Liver (tissue), 9 donors: Measurements from ENCODE around the gene NDUFS5. TPM values are rescaled to one million over a fixed set of nuclear protein-coding genes. Genes with fewer than 3 reads are reported as not detected.

Experiments
- DNase-seq: peaks from one replicate; pipeline ENCODE4 v3.0.0-alpha.2; 2017; ENCODE audit warnings: low spot score
- H3K27ac ChIP-seq, 2 donors: one replicate each; pipeline ENCODE4 v1.7.0; 2013; ENCODE audit warnings: inconsistent platforms in 2 of 2, low read length in 2 of 2, control low read depth in 1 of 2, low read depth in 1 of 2, mild to moderate bottlenecking in 1 of 2
- H3K27me3 ChIP-seq, 4 donors: one replicate each; pipeline versions ENCODE4 v1.6.1 to v1.7.0; 2013; ENCODE audit warnings: low read length in 3 of 4, inconsistent platforms in 1 of 4, mild to moderate bottlenecking in 1 of 4, moderate library complexity in 1 of 4; ENCODE audit not compliant: control insufficient read depth in 4 of 4, insufficient read depth in 4 of 4
- H3K36me3 ChIP-seq, 4 donors: one replicate each; pipeline versions ENCODE4 v1.6.1 to v1.7.0; 2013; ENCODE audit warnings: low read length in 3 of 4, mild to moderate bottlenecking in 3 of 4, low read depth in 1 of 4, moderate library complexity in 1 of 4; ENCODE audit not compliant: control insufficient read depth in 4 of 4, insufficient read depth in 3 of 4
- H3K4me1 ChIP-seq, 4 donors: one replicate each; pipeline versions ENCODE4 v1.6.1 to v1.7.0; 2013; ENCODE audit warnings: low read length in 3 of 4, mild to moderate bottlenecking in 3 of 4, moderate library complexity in 1 of 4; ENCODE audit not compliant: control insufficient read depth in 4 of 4, insufficient read depth in 4 of 4
- H3K4me3 ChIP-seq, 3 donors: one replicate each; pipeline versions ENCODE4 v1.6.1 to v1.7.0; 2013; ENCODE audit warnings: low read length in 3 of 3, control low read depth in 1 of 3, low read depth in 1 of 3, mild to moderate bottlenecking in 1 of 3
- H3K9ac ChIP-seq, 2 donors: one replicate each; pipeline ENCODE4 v1.7.0; 2013; ENCODE audit warnings: low read length in 2 of 2, mild to moderate bottlenecking in 2 of 2, moderate library complexity in 2 of 2, control low read depth in 1 of 2, low read depth in 1 of 2
- H3K9me3 ChIP-seq, 4 donors: one replicate each; pipeline versions ENCODE4 v1.6.1 to v1.7.0; 2013; ENCODE audit warnings: low read length in 3 of 4; ENCODE audit not compliant: control insufficient read depth in 4 of 4
- CTCF ChIP-seq: fragments of 150-350 bp; IDR thresholded peaks from 2 replicates; pipeline ENCODE4 v1.5.1; 2017; ENCODE audit warnings: improper control_type of control experiment, low read depth, low read length; ENCODE audit not compliant: missing input control
- EGR1 ChIP-seq, 2 donors: IDR thresholded peaks; 2 replicates each; pipeline ENCODE4 v1.6.1; 2016 to 2018; ENCODE audit warnings: antibody characterized with exemption in 2 of 2, low read depth in 2 of 2
- FOXA1 ChIP-seq: IDR thresholded peaks from 2 replicates; pipeline ENCODE4 v1.6.1; 2016; ENCODE audit warnings: antibody characterized with exemption
- HNF4A ChIP-seq, 2 donors: conservative IDR thresholded peaks; 2 replicates each; pipeline ENCODE4 v1.6.1; 2016; ENCODE audit warnings: antibody characterized with exemption in 2 of 2, mild to moderate bottlenecking in 2 of 2
- JUND ChIP-seq, 2 donors: IDR thresholded peaks; 2 replicates each; pipeline ENCODE4 v1.6.1; 2016; ENCODE audit warnings: antibody characterized with exemption in 2 of 2
- NR2F2 ChIP-seq: IDR thresholded peaks from 2 replicates; pipeline ENCODE4 v1.6.1; 2016; ENCODE audit warnings: antibody characterized with exemption
- RAD21 ChIP-seq, 2 donors: IDR thresholded peaks; 2 replicates each; pipeline ENCODE4 v1.6.1; 2016; ENCODE audit warnings: antibody characterized with exemption in 2 of 2, mild to moderate bottlenecking in 2 of 2
- RXRA ChIP-seq, 2 donors: IDR thresholded peaks; 2 replicates each; pipeline ENCODE4 v1.6.1; 2017 to 2018; ENCODE audit warnings: antibody characterized with exemption in 2 of 2, mild to moderate bottlenecking in 1 of 2
- SP1 ChIP-seq: IDR thresholded peaks from 2 replicates; pipeline ENCODE4 v1.6.1; 2018; ENCODE audit warnings: antibody characterized with exemption, mild to moderate bottlenecking
- TAF1 ChIP-seq: conservative IDR thresholded peaks from 2 replicates; pipeline ENCODE4 v1.6.1; 2016; ENCODE audit warnings: antibody characterized with exemption, mild to moderate bottlenecking
- YY1 ChIP-seq: IDR thresholded peaks from 2 replicates; pipeline ENCODE4 v1.6.1; 2016; ENCODE audit warnings: antibody characterized with exemption, mild to moderate bottlenecking
- ZBTB33 ChIP-seq: IDR thresholded peaks from 2 replicates; pipeline ENCODE4 v1.6.1; 2016; ENCODE audit warnings: antibody characterized with exemption
- WGBS: extraction: QIAGEN DNeasy Blood & Tissue Kit; methylation state at CpG from one replicate; pipeline ENCODE4 v1.1.7; 2013; 5-methylcytosine and 5-hydroxymethylcytosine counted together
- polyA plus RNA-seq, 2 donors: library from polyadenylated mRNA; stranded (reverse) in 1 of 2; unstranded in 1 of 2; fragments of 200-250 nt in 1 of 2; fragments of >200 nt in 1 of 2; fragmentation: Nextera tagmentation in 1 of 2; extraction: Ambion mirVana in 1 of 2; gene quantifications; one replicate each; pipeline versions ENCODE4 v1.2.1 to v1.2.3, GENCODE V29; 2013 to 2015
- total RNA-seq, 2 donors: library from RNA; depleted of rRNA; stranded (reverse); fragments of >200 nt; gene quantifications; one replicate each; pipeline ENCODE4 v1.2.3, GENCODE V29; 2014
- TF ChIP-seq, protein P1 (sequence below): IDR thresholded peaks from 2 replicates; pipeline ENCODE4 v1.6.1; 2016; ENCODE audit warnings: antibody characterized with exemption
- TF ChIP-seq, protein P2 (sequence below): IDR thresholded peaks from 2 replicates; pipeline ENCODE4 v1.6.1; 2016; ENCODE audit warnings: antibody characterized with exemption, mild to moderate bottlenecking
- TF ChIP-seq, protein P3 (sequence below): IDR thresholded peaks from 2 replicates; pipeline ENCODE4 v1.6.1; 2016; ENCODE audit warnings: antibody characterized with exemption
- donor health status: healthy.
- donor health status: healthy.
- donor health status: healthy.
- donor health status: healthy.
- donor health status: healthy.

The NDUFS5 gene
- total and polyA plus RNA-seq, 4 donors: 193 to 308 (median 236) TPM

GRCh38 chr1:39061951-39062350 lies 35.8 kb downstream of the NDUFS5 start:
- H3K4me1 ChIP-seq: no peaks in the 10 kb centered on the region
- no peaks in the 10 kb centered on the region for H3K36me3 ChIP-seq
- no peak overlapping the region for H3K9ac ChIP-seq
- no peak overlapping the region for H3K4me3 ChIP-seq
- H3K27me3 ChIP-seq: no peaks in the 10 kb centered on the region
- DNase-seq: no peak
- TF ChIP-seq RAD21 (IDR thresholded peaks at IDR 0.05): no peak
- TF ChIP-seq JUND (IDR thresholded peaks at IDR 0.05): no peak
- TF ChIP-seq, protein P1, sequence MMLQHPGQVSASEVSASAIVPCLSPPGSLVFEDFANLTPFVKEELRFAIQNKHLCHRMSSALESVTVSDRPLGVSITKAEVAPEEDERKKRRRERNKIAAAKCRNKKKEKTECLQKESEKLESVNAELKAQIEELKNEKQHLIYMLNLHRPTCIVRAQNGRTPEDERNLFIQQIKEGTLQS: no peak
- no peak for TF ChIP-seq NR2F2
- TF ChIP-seq RXRA (IDR thresholded peaks at IDR 0.05): no peak
- TF ChIP-seq SP1: no peak
- no peak for TF ChIP-seq CTCF
- TF ChIP-seq ZBTB33: no peak
- H3K27ac ChIP-seq: no peak overlapping the region
- H3K9me3 ChIP-seq: no peaks in the 10 kb centered on the region
- WGBS: 95% methylated on average over 4 of the region's 4 CpGs

GRCh38 chr1:39063191-39063590 lies 37.0 kb downstream of the NDUFS5 start:
- H3K9ac ChIP-seq: no peak overlapping the region
- no peak overlapping the region for H3K4me3 ChIP-seq
- H3K4me1 ChIP-seq: no peaks in the 10 kb centered on the region
- H3K36me3 ChIP-seq: no peaks in the 10 kb centered on the region
- 82% methylated on average over 7 of the region's 7 CpGs for WGBS
- H3K9me3 ChIP-seq: no peaks in the 10 kb centered on the region
- no peak for DNase-seq
- H3K27me3 ChIP-seq: no peaks in the 10 kb centered on the region
- TF ChIP-seq FOXA1: no peak
- no peak for TF ChIP-seq TAF1
- TF ChIP-seq HNF4A (conservative IDR thresholded peaks at IDR 0.05): no peak
- peak overlapping the region; percentile 46 to 61 for H3K27ac ChIP-seq

DNA sequence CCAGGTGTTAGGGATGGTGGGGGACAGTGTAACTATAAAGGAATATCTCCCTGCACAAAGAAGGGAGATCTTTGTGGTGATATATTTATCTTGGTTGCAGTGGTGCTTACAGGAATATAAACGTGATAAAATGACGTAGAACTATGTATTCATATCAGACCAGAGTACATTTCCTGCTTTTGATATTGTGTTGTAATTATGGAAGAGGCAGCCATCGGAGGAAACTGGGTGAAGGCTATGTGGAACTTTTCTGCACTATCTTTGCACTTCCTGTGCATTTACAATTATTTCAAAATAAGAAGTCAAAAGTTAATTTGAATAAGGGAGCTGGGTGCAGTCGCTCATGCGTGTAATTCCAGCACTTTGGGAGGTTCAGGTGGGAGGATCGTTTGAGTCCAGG lies 37.6 kb downstream of the NDUFS5 start:
- TF ChIP-seq, protein P2, sequence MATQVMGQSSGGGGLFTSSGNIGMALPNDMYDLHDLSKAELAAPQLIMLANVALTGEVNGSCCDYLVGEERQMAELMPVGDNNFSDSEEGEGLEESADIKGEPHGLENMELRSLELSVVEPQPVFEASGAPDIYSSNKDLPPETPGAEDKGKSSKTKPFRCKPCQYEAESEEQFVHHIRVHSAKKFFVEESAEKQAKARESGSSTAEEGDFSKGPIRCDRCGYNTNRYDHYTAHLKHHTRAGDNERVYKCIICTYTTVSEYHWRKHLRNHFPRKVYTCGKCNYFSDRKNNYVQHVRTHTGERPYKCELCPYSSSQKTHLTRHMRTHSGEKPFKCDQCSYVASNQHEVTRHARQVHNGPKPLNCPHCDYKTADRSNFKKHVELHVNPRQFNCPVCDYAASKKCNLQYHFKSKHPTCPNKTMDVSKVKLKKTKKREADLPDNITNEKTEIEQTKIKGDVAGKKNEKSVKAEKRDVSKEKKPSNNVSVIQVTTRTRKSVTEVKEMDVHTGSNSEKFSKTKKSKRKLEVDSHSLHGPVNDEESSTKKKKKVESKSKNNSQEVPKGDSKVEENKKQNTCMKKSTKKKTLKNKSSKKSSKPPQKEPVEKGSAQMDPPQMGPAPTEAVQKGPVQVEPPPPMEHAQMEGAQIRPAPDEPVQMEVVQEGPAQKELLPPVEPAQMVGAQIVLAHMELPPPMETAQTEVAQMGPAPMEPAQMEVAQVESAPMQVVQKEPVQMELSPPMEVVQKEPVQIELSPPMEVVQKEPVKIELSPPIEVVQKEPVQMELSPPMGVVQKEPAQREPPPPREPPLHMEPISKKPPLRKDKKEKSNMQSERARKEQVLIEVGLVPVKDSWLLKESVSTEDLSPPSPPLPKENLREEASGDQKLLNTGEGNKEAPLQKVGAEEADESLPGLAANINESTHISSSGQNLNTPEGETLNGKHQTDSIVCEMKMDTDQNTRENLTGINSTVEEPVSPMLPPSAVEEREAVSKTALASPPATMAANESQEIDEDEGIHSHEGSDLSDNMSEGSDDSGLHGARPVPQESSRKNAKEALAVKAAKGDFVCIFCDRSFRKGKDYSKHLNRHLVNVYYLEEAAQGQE: no peak
- TF ChIP-seq, protein P3, sequence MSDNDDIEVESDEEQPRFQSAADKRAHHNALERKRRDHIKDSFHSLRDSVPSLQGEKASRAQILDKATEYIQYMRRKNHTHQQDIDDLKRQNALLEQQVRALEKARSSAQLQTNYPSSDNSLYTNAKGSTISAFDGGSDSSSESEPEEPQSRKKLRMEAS: peak; percentile 27
- TF ChIP-seq YY1 (peak; percentile 30), SP1 (peak; percentile 10), NR2F2 (no peak), EGR1 (IDR thresholded peaks at IDR 0.05; ENCODE audit: low read depth in 2 of 2) (no peak), FOXA1 (no peak), RAD21 (IDR thresholded peaks at IDR 0.05) (peak in 1 of 2 donors; percentile 5), TAF1 (no peak), RXRA (IDR thresholded peaks at IDR 0.05) (peak in 1 of 2 donors; percentile 20)
- no peaks in the 10 kb centered on the region for H3K4me1 ChIP-seq
- H3K9me3 ChIP-seq: no peaks in the 10 kb centered on the region
- DNase-seq: no peak
- peak overlapping the region; percentile 46 to 61 for H3K27ac ChIP-seq
- 61% methylated on average over 6 of the region's 6 CpGs for WGBS
- no peaks in the 10 kb centered on the region for H3K36me3 ChIP-seq
- H3K4me3 ChIP-seq: no peak overlapping the region
- H3K9ac ChIP-seq: no peak overlapping the region
- no peaks in the 10 kb centered on the region for H3K27me3 ChIP-seq
